TTC549 (cell line): ENCODE results near the gene FOXJ3.

Experiments
- FAIRE-seq: peaks from 2 replicates; lab custom pipeline; 2012; peaks lifted over from hg19 to GRCh38; lab: Jason Lieb, UNC

Gene FOXJ3

GRCh38 chr1:42142894-42143675, 191.9 kb downstream of the FOXJ3 start:
- no peak for FAIRE-seq

GRCh38 chr1:42141978-42142377, 193.1 kb downstream of the FOXJ3 start:
- FAIRE-seq, result no peak

- no peak for FAIRE-seq
Measured at GRCh38 chr1:42140191-42140590, 194.8 kb downstream of the FOXJ3 start.

GRCh38 chr1:42139444-42139843, 195.6 kb downstream of the FOXJ3 start:
- no peak for FAIRE-seq

GRCh38 chr1:42138586-42138985, 196.4 kb downstream of the FOXJ3 start:
- FAIRE-seq, result no peak

- FAIRE-seq, result no peak
Measured at GRCh38 chr1:42137766-42138165, 197.3 kb downstream of the FOXJ3 start.

GRCh38 chr1:42136466-42136865, 198.6 kb downstream of the FOXJ3 start:
- FAIRE-seq, result no peak

- no peak for FAIRE-seq
Measured at GRCh38 chr1:42135426-42135825, 199.6 kb downstream of the FOXJ3 start.

- FAIRE-seq, result no peak
Measured at GRCh38 chr1:42133809-42134526, 201.1 kb downstream of the FOXJ3 start.

GRCh38 chr1:42133390-42133789, 201.6 kb downstream of the FOXJ3 start:
- FAIRE-seq, result no peak

GRCh38 chr1:42130061-42130660, 204.9 kb downstream of the FOXJ3 start:
- no peak for FAIRE-seq

- no peak for FAIRE-seq
Measured at GRCh38 chr1:42128964-42129363, 206.1 kb downstream of the FOXJ3 start.

GRCh38 chr1:42128499-42128898, 206.5 kb downstream of the FOXJ3 start:
- no peak for FAIRE-seq

GRCh38 chr1:42127767-42128166, 207.3 kb downstream of the FOXJ3 start:
- no peak for FAIRE-seq
